Hematopoietic multipotent progenitor cell treated with erythropoietin and hydrocortisone succinate and interleukin-3 and kit ligand, for 6 days (in vitro differentiated cells): ENCODE measurements around the gene GPD1.

Experiments used
- DNase-seq: peaks from one replicate; pipeline ENCODE4 v3.0.0-alpha.2; 2015

The GPD1 gene

GRCh38 chr12:50102646-50103309 is 1.0 kb upstream of the GPD1 start:
- DNase-seq, result no peak

- no peak for DNase-seq
These were observed 457 bp upstream of the GPD1 start for GRCh38 chr12:50103351-50103750.

- DNase-seq, result no peak
These were observed 884 bp downstream of the GPD1 start for GRCh38 chr12:50104417-50105366.

- DNase-seq, result no peak
These were observed 2.2 kb downstream of the GPD1 start for GRCh38 chr12:50105913-50106450.

- no peak for DNase-seq
These were observed 3.1 kb downstream of the GPD1 start for GRCh38 chr12:50106907-50107306.

- no peak for DNase-seq
These were observed 3.8 kb downstream of the GPD1 start for GRCh38 chr12:50107416-50108268.

GRCh38 chr12:50109319-50109718 is 5.5 kb downstream of the GPD1 start:
- DNase-seq, result no peak

- DNase-seq, result peak; percentile 47
These were observed 6.4 kb downstream of the GPD1 start for GRCh38 chr12:50110127-50110761.

GRCh38 chr12:50110762-50111351 is 7.0 kb downstream of the GPD1 start:
- DNase-seq, result no peak

GRCh38 chr12:50111395-50111692 is 7.5 kb downstream of the GPD1 start:
- no peak for DNase-seq

GRCh38 chr12:50111693-50112455 is 8.1 kb downstream of the GPD1 start, which contains the start of gene COX14:
Gene COX14 (plus strand): TSS chr12:50112236. CDS start chr12:50120044, 7,808 bp downstream.
- DNase-seq, result peak; percentile 99

GRCh38 chr12:50112456-50113218 is 8.8 kb downstream of the GPD1 start:
- peak; percentile 73 for DNase-seq

GRCh38 chr12:50117057-50117622 is 13.3 kb downstream of the GPD1 start:
- no peak for DNase-seq

GRCh38 chr12:50119387-50119786 is 15.6 kb downstream of the GPD1 start:
- no peak for DNase-seq

- no peak for DNase-seq
These were observed 16.7 kb downstream of the GPD1 start for GRCh38 chr12:50120521-50120920.

- no peak for DNase-seq
These were observed 17.1 kb downstream of the GPD1 start for GRCh38 chr12:50120953-50121352.

GRCh38 chr12:50121641-50122040 is 17.8 kb downstream of the GPD1 start:
- DNase-seq, result no peak

- no peak for DNase-seq
These were observed 19.4 kb downstream of the GPD1 start for GRCh38 chr12:50123203-50123602.

GRCh38 chr12:50127546-50127945 is 23.7 kb downstream of the GPD1 start:
- no peak for DNase-seq

- no peak for DNase-seq
These were observed 25.5 kb downstream of the GPD1 start for GRCh38 chr12:50129290-50129689.
